ENCODE measurements around the gene GMDS. TPM values are rescaled to one million over a fixed set of nuclear protein-coding genes. Genes with fewer than 3 reads are reported as not detected.

GMDS gene
- total RNA-seq, 8 experiments from 2014 or later = 4.5 to 61.7 (median 6.9) TPM

DNA sequence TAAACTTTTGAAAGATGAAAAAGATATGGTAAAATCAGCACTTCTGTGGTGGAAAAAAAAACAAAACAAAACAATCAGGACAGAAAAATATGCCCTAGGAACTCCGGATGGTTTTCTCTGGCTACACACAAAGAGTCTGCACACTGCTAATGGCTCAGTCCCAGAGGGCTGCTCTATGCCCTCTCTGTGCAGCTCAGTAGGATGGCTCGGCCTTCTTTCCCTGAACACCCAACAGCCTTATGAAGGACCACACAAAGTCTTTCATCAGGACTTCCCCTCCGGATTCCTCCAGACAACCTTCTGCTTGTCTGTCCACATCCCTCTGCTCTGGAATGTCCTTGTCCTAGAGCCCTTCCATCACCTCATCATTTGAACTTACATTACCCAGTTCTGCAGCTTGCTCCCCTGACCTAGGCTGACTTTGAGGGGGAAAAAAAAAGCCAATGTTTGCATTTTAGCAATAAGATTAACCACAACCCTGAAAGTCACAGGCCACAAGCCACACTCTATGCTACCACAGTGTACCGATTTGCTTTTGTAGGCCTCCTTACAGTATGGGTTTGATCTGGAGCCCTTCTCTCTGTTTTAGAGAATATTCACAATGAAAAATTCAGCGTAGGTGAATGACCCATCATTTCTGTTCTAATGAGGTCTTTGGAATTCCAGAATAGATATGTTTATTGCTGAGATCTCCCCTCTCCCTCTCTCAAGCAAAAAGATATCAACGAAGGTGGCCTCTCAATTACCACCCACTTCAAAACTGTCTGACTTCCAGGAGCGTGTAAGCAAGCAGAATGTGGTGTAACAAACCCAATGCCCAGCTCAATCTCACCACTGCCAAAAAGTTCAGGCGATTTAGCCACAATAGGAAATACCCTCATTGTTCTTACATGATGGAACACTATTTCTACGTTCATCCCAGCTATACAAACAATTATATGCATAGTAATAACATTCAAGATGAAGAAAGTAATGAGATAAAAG lies 164.0 kb downstream of the GMDS start:
- no peak for ATAC-seq (replicated peaks in 6 of 8)
- no peak overlapping the region for H3K27ac ChIP-seq
- H3K4me3 ChIP-seq = no peak overlapping the region
- H3K4me1 ChIP-seq (replicated peaks in 1 of 2) = peaks cover 2 to 5% of the 10 kb centered on the region in 2 donors
- 40 to 100% (median 94%) methylated on average over 1 to 9 of the region's 9 CpGs for WGBS, 10 experiments
- in situ Hi-C loops (cut with MboI; ENCODE audit: low pct_unique_long_range_greater_than_20kb in 2 of 9, low sequenced_read_pairs in 9 of 9, unreplicated experiment in 9 of 9) = loop anchor here in 1 of 9 experiments (25.0 kb wide), 1 partner anchor 444 kb away; no protein-coding TSS in a partner anchor

DNA sequence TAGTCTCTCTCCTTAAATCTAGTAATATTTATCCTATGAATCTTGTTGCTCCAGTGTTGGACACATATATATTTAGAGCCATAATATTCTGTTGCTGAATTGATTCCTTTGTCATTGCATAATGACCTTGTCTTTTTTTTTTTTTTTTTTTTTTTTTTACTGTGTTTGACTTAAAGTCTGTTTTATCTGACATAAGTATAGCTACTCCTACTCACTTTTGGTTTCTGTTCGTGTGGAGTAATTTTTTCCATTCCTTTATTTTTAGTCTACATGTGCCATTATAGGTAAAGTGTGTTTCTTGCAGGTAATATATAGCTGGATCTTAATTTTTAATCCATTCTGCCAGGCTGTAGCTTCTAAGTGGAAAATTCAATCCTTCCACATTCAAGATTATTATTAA lies 166.5 kb downstream of the GMDS start:
- in situ Hi-C loops (cut with MboI; ENCODE audit: low pct_unique_long_range_greater_than_20kb in 2 of 9, low sequenced_read_pairs in 9 of 9, unreplicated experiment in 9 of 9) = loop anchor here in 1 of 9 experiments (25.0 kb wide), 1 partner anchor 442 kb away; no protein-coding TSS in a partner anchor
- Histone ChIP-seq H3K4me1 (replicated peaks in 1 of 2) (no peaks in the 10 kb centered on the region), H3K4me3 (no peak overlapping the region), H3K27ac (no peak overlapping the region)
- no peak for ATAC-seq (replicated peaks in 6 of 8)
- 38 to 96% (median 82%) methylated on average over 1 of the region's 1 CpG; no CpG with 5 or more reads in 3 of the 10 experiments for WGBS, 10 experiments

DNA sequence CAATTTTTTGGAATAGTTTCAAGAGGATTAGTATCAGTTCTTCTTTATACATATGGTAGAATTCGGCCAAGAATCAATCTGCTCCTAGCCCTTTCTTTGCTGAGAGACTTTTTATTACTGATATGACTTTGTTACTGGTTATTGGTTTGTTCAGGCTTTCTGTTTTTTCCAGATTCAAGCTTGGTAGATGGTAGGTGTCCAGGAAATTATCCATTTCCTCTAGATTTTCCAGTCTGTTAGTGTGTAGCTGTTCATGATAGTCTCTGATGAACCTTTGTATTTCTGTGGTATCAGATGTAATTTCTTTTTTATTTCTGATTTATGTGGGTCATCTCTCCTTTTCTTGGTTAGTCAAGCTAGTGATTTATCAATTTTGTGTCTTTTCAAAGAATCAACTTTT lies 167.6 kb downstream of the GMDS start:
- Histone ChIP-seq H3K4me1 (replicated peaks in 1 of 2) (peaks cover 3 to 5% of the 10 kb centered on the region in 2 donors), H3K27ac (no peak overlapping the region), H3K4me3 (no peak overlapping the region)
- in situ Hi-C loops (cut with MboI; ENCODE audit: low pct_unique_long_range_greater_than_20kb in 2 of 9, low sequenced_read_pairs in 9 of 9, unreplicated experiment in 9 of 9) = loop anchor here in 1 of 9 experiments (25.0 kb wide), 1 partner anchor 441 kb away; no protein-coding TSS in a partner anchor
- ATAC-seq (replicated peaks in 6 of 8) = no peak
- 57 to 100% (median 94%) methylated on average over 1 of the region's 1 CpG; no CpG with 5 or more reads in 4 of the 10 experiments for WGBS, 10 experiments

DNA sequence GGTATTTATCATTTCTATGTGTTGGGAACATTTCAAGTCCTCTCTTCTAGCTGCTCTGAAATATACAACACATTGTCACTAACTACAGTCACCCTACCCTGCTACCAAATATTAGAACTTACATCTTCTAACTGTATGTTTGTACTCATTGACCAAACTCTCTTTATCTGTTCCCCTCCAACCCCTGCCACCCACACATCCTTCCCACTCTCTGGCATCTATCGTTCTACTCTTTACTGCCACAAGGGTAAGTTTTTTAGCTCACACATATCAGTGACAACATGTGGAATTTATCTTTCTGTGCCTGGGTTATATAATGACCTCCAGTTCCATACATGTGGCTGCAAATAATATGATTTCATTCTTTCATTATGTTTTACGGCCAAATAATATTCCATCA lies 171.9 kb downstream of the GMDS start:
- H3K4me3 ChIP-seq = no peak overlapping the region
- WGBS, 10 experiments = 60 to 100% (median 93%) methylated on average over 1 to 2 of the region's 2 CpGs
- ATAC-seq (replicated peaks in 6 of 8) = no peak
- peaks cover 6 to 20% of the 10 kb centered on the region in 2 donors for H3K4me1 ChIP-seq (replicated peaks in 1 of 2)
- H3K27ac ChIP-seq = no peak overlapping the region
- in situ Hi-C loops (cut with MboI; ENCODE audit: low pct_unique_long_range_greater_than_20kb in 2 of 9, low sequenced_read_pairs in 9 of 9, unreplicated experiment in 9 of 9) = no loop called here

DNA sequence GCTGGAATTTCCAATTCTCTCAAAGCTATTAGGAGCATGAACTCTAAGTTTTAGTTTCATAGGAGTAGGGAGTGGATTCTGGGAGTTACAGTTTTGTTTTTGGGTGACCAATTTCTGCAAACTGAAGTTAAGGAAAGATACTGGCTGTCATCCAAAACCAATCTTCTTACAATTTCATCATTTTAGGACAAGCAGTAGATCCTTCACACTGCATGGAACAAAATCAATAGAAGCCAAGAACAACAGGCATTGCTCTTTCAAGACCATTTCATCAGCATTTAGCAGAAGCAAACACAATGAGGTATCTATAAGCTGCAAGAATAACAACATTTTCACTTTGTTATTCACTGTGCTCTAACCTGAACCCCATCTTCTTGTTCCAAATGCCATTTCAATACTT lies 173.0 kb downstream of the GMDS start:
- H3K4me3 ChIP-seq = no peak overlapping the region
- H3K4me1 ChIP-seq (replicated peaks in 1 of 2) = peaks cover 6 to 20% of the 10 kb centered on the region in 2 donors
- peak in 1 of 8 experiments; percentile 31 for ATAC-seq (replicated peaks in 6 of 8)
- H3K27ac ChIP-seq = peak overlapping the region in 1 of 2 donors; percentile 69
- in situ Hi-C loops (cut with MboI; ENCODE audit: low pct_unique_long_range_greater_than_20kb in 2 of 9, low sequenced_read_pairs in 9 of 9, unreplicated experiment in 9 of 9) = no loop called here

DNA sequence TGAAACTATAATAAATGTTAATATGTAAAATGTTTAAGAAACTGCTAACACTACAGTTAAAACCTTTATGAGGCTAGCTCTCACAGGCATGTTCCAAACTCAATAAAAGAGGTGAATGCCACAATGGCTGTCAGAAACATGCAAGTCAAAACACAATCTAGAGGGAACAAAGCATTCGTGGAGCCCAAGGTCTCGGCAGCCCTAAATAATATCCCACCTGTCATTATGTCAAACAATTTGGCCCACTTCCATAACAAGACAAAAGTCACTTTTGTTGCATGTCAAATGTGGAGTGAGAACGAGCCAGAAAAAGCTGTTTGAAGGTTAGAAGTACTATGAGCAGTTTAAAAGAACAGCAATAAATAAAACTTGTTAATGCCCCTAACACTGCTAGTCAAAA lies 181.9 kb downstream of the GMDS start:
- peaks cover 6 to 7% of the 10 kb centered on the region in 2 donors for H3K4me1 ChIP-seq (replicated peaks in 1 of 2)

DNA sequence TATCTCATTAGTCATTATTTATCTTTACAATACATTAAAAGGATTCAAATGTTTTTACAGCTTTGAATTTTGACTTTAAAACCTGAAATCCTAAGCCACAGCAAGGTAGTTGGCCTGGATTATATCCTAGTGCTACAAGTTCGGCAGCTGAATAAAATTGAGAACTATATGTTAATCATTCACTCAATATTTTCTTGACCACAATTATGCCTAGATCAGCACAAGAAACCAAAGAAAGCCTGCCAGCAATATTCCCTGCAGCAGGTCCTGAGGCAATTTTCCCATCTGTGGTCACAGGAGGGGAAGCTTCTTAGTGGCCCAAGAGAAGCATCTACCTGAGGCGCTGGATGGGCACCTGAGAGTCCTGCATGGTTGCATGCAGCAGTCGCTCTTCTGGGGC lies 183.5 kb downstream of the GMDS start:
- WGBS, 10 experiments = 43 to 100% (median 81%) methylated on average over 1 to 3 of the region's 3 CpGs; no CpG with 5 or more reads in 3 of the 10 experiments
- peaks cover 6 to 7% of the 10 kb centered on the region in 2 donors for H3K4me1 ChIP-seq (replicated peaks in 1 of 2)
- in situ Hi-C loops (cut with MboI; ENCODE audit: low pct_unique_long_range_greater_than_20kb in 2 of 9, low sequenced_read_pairs in 9 of 9, unreplicated experiment in 9 of 9) = no loop called here
- H3K4me3 ChIP-seq = no peak overlapping the region
- no peak overlapping the region for H3K27ac ChIP-seq
- no peak for ATAC-seq (replicated peaks in 6 of 8)

More for the DNA sequence above, 181.9 kb downstream of the GMDS start:
- 19 to 83% (median 27%) methylated on average over 1 to 3 of the region's 3 CpGs; no CpG with 5 or more reads in 2 of the 10 experiments for WGBS, 10 experiments
- in situ Hi-C loops (cut with MboI; ENCODE audit: low pct_unique_long_range_greater_than_20kb in 2 of 9, low sequenced_read_pairs in 9 of 9, unreplicated experiment in 9 of 9) = no loop called here
- H3K27ac ChIP-seq = no peak overlapping the region
- H3K4me3 ChIP-seq = no peak overlapping the region
- ATAC-seq (replicated peaks in 6 of 8) = no peak

DNA sequence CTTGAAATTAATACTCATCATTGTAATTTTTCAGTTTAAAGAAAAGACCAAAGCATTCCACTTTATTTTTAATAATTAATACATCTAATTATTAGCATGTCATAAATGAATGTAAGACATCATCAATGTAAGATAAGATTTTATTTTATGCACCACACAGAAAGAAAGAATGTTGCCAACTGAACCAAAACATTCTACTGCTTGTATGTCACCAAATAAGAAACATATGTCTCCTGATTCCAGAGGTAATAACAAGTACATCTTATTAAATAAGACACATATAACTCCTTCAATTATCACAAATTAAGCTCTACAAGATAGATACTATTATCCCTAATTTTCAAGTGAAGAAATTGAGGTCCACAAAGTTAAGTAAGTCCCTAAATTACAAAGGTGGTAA lies 189.5 kb downstream of the GMDS start:
- H3K4me3 ChIP-seq = no peak overlapping the region
- no peak overlapping the region for H3K27ac ChIP-seq
- ATAC-seq (replicated peaks in 6 of 8) = no peak
- H3K4me1 ChIP-seq (replicated peaks in 1 of 2) = no peaks in the 10 kb centered on the region
- in situ Hi-C loops (cut with MboI; ENCODE audit: low pct_unique_long_range_greater_than_20kb in 2 of 9, low sequenced_read_pairs in 9 of 9, unreplicated experiment in 9 of 9) = no loop called here

DNA sequence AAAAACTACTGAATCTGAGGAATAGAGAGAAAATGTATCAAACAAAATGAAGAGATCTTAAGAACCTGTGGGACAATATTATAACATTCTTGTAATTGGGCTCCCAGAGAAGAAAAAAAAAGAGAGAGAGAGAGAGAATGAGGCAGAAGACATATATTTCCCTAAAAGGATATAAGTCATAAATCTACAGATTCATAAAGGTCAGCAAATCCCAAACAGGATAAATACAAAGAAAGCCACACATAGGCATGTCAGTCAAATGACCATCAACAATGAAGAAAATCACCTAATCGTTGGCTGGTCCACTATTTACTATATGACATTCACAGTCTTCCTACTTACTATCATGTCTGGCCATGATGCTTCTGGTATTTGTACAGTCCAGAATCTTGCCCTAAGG lies 190.3 kb downstream of the GMDS start:
- H3K4me1 ChIP-seq (replicated peaks in 1 of 2) = no peaks in the 10 kb centered on the region
- H3K27ac ChIP-seq = no peak overlapping the region
- no peak for ATAC-seq (replicated peaks in 6 of 8)
- no peak overlapping the region for H3K4me3 ChIP-seq
- in situ Hi-C loops (cut with MboI; ENCODE audit: low pct_unique_long_range_greater_than_20kb in 2 of 9, low sequenced_read_pairs in 9 of 9, unreplicated experiment in 9 of 9) = no loop called here
- WGBS, 10 experiments = 70 to 100% (median 100%) methylated on average over 1 of the region's 1 CpG; no CpG with 5 or more reads in 2 of the 10 experiments

DNA sequence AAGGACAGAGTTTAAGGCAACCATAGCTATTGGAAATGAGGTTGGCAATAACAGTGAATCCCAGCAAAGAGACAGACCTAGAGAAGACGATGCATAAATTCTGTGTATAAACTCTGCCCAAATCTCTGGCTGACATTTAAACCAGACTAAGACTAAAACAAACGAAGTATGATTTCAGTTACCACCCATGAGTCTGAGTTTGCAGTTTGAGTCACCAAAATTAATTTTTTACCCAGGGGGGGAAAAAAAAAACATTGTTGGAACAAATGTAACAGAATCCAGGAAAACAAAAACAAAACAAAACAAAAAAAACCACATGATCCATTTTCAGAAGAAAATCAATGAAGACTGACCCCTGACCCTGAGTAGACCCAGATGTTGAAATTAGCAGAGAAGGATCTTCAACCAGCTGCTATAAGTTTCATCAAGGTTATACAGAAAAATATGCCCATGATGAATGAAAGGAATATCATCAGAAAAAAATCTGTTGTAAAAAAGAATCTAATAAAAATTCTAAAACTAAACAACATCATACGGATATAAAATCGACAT lies 190.8 kb downstream of the GMDS start:
- in situ Hi-C loops (cut with MboI; ENCODE audit: low pct_unique_long_range_greater_than_20kb in 2 of 9, low sequenced_read_pairs in 9 of 9, unreplicated experiment in 9 of 9) = no loop called here

DNA sequence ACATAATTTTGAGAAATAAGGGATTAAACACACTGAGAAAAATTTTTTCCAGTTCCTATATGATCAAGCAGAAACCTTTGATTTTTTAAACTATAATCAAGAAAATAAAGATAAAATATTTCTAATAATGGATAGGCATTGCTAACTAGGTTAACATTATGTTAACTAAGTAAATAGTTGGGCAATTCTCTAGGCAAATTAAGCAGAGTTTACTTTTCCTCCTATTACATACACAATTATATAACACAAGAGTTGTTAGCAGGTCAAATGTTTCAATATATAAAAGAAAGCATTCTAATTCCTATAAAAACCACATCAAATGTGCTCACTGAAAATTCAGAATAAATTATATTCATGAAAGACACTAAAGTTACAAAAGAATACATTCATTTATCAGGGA lies 191.7 kb downstream of the GMDS start:
- no peak for ATAC-seq (replicated peaks in 6 of 8)
- Histone ChIP-seq H3K27ac (no peak overlapping the region), H3K4me1 (replicated peaks in 1 of 2) (no peaks in the 10 kb centered on the region), H3K4me3 (no peak overlapping the region)
- in situ Hi-C loops (cut with MboI; ENCODE audit: low pct_unique_long_range_greater_than_20kb in 2 of 9, low sequenced_read_pairs in 9 of 9, unreplicated experiment in 9 of 9) = no loop called here

More for the DNA sequence above, 190.8 kb downstream of the GMDS start:
- ATAC-seq (replicated peaks in 6 of 8) = no peak
- Histone ChIP-seq H3K4me1 (replicated peaks in 1 of 2) (no peaks in the 10 kb centered on the region), H3K4me3 (no peak overlapping the region), H3K27ac (no peak overlapping the region)
- 47 to 97% (median 88%) methylated on average over 3 to 4 of the region's 4 CpGs for WGBS, 10 experiments

DNA sequence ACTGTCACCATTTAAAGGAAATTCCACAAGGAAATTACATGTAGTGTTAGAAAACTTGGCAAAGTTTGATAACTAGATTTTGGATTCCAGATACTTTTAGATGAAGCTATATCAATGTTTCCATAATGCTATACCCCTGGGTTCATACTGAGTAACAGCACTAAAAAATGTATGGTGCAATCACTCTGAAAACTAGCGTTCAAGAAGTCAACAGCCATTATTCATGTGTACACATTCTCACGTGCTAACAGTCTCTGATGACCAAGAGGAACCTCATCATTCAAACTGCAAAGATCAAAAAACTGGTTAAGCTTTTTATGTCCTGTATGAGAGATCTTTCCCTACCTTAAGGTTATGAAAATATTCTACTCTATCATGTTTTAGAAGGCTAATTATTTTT lies 197.6 kb downstream of the GMDS start:
- in situ Hi-C loops (cut with MboI; ENCODE audit: low pct_unique_long_range_greater_than_20kb in 2 of 9, low sequenced_read_pairs in 9 of 9, unreplicated experiment in 9 of 9) = no loop called here
- Histone ChIP-seq H3K4me3 (no peak overlapping the region), H3K4me1 (replicated peaks in 1 of 2) (no peaks in the 10 kb centered on the region), H3K27ac (no peak overlapping the region)
- WGBS, 10 experiments = 47 to 80% (median 62%) methylated on average over 1 to 2 of the region's 2 CpGs; no CpG with 5 or more reads in 2 of the 10 experiments
- peak in 1 of 8 experiments; percentile 46 for ATAC-seq (replicated peaks in 6 of 8)

DNA sequence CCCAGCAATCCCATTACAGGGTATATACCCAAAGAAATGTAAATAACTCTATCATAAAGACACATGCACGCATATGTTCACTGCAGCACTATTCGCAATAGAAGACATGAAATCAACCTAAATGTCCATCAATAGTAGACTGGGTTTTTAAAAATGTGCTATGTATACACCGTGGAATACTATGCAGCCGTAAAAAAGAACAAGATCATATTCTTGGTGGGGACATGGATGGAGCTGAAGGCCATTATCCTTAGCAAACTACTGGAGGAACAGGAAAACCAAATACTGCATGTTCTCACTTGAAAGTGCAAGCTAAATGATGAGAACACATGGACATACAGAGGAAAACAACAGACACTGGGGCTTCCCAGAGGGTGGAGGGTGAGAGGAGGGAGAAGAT lies 201.2 kb downstream of the GMDS start:
- Histone ChIP-seq H3K27ac (no peak overlapping the region), H3K4me1 (replicated peaks in 1 of 2) (no peaks in the 10 kb centered on the region), H3K4me3 (no peak overlapping the region)
- WGBS, 10 experiments = 83 to 100% (median 96%) methylated on average over 2 to 4 of the region's 4 CpGs; no CpG with 5 or more reads in 1 of the 10 experiments
- in situ Hi-C loops (cut with MboI; ENCODE audit: low pct_unique_long_range_greater_than_20kb in 2 of 9, low sequenced_read_pairs in 9 of 9, unreplicated experiment in 9 of 9) = no loop called here
- ATAC-seq (replicated peaks in 6 of 8) = no peak

All from motor neuron (in vitro differentiated cells).